Measurements from ENCODE around the gene DHX9.

DHX9 gene

GRCh38 chr1:182842265-182842664 lies 3.1 kb downstream of the DHX9 start:
- DNase-seq: no peak

- peak; percentile 42 for DNase-seq
Observed at GRCh38 chr1:182845379-182845778, 6.2 kb downstream of the DHX9 start.

GRCh38 chr1:182845894-182846293 lies 6.7 kb downstream of the DHX9 start:
- DNase-seq: peak; percentile 80

- DNase-seq: no peak
Observed at GRCh38 chr1:182847105-182847504, 8.0 kb downstream of the DHX9 start.

GRCh38 chr1:182848736-182849135 lies 9.6 kb downstream of the DHX9 start:
- DNase-seq: no peak

GRCh38 chr1:182850319-182850718 lies 11.2 kb downstream of the DHX9 start:
- DNase-seq: no peak

GRCh38 chr1:182851825-182852224 lies 12.7 kb downstream of the DHX9 start:
- no peak for DNase-seq

GRCh38 chr1:182855911-182856310 lies 16.8 kb downstream of the DHX9 start:
- no peak for DNase-seq

GRCh38 chr1:182857212-182857611 lies 18.1 kb downstream of the DHX9 start:
- no peak for DNase-seq

GRCh38 chr1:182860658-182861057 lies 21.5 kb downstream of the DHX9 start:
- no peak for DNase-seq

- DNase-seq: no peak
Observed at GRCh38 chr1:182861994-182862393, 22.8 kb downstream of the DHX9 start.

- no peak for DNase-seq
Observed at GRCh38 chr1:182862827-182863226, 23.7 kb downstream of the DHX9 start.

GRCh38 chr1:182863940-182864339 lies 24.8 kb downstream of the DHX9 start:
- no peak for DNase-seq

- no peak for DNase-seq
Observed at GRCh38 chr1:182867861-182868260, 28.7 kb downstream of the DHX9 start.

GRCh38 chr1:182869241-182869666 lies 30.1 kb downstream of the DHX9 start:
- DNase-seq: no peak

GRCh38 chr1:182872881-182873280 lies 33.7 kb downstream of the DHX9 start:
- no peak for DNase-seq

- no peak for DNase-seq
Observed at GRCh38 chr1:182875889-182876288, 36.7 kb downstream of the DHX9 start.

- DNase-seq: no peak
Observed at GRCh38 chr1:182877331-182877730, 38.2 kb downstream of the DHX9 start.

- DNase-seq: no peak
Observed at GRCh38 chr1:182877842-182878241, 38.7 kb downstream of the DHX9 start.

- DNase-seq: no peak
Observed at GRCh38 chr1:182884872-182885271, 45.7 kb downstream of the DHX9 start.

GRCh38 chr1:182885591-182885990 lies 46.4 kb downstream of the DHX9 start:
- DNase-seq: no peak

GRCh38 chr1:182886985-182887384 lies 47.8 kb downstream of the DHX9 start:
- no peak for DNase-seq

GRCh38 chr1:182888736-182889531 lies 49.8 kb downstream of the DHX9 start:
- peak; percentile 38 for DNase-seq

GRCh38 chr1:182889997-182890396 lies 50.9 kb downstream of the DHX9 start:
- DNase-seq: peak; percentile 38
